OCI-LY3 (cell line): Measurements from ENCODE around the gene PTPN11.

Experiments used
- CTCF ChIP-seq: fragments of 200-600, 300-600 bp; sonication (generic); IDR thresholded peaks from 2 replicates; pipeline ENCODE4 v1.5.1; 2014; ENCODE audit warnings: antibody characterized with exemption, low read length, low read depth
- EZH2phosphoT487 ChIP-seq: fragments of 200-600 bp; shearing (Covaris generic); IDR thresholded peaks from 2 replicates; pipeline ENCODE4 v1.6.1; 2018; ENCODE audit warnings: antibody characterized with exemption, mixed run types, low read depth

GRCh38 chr12:112422531-112422930 lies 3.8 kb downstream of the PTPN11 start:
- no peak for TF ChIP-seq CTCF
- no peak for TF ChIP-seq EZH2phosphoT487
